MM.1S (cell line): Measurements from ENCODE around the gene KCMF1.

Experiments used
- CTCF ChIP-seq: fragments of 300-600 bp; sonication (generic); IDR thresholded peaks from 2 replicates; pipeline ENCODE4 v1.5.1; 2016; ENCODE audit warnings: antibody characterized with exemption, low read length, mixed read lengths
- EZH2phosphoT487 ChIP-seq: fragments of 300-600 bp; sonication (generic); IDR thresholded peaks from 2 replicates; pipeline ENCODE4 v1.6.1; 2018; ENCODE audit warnings: antibody characterized with exemption, low read length

- TF ChIP-seq CTCF, result no peak
- TF ChIP-seq EZH2phosphoT487, result no peak
These were observed 47.1 kb downstream of the KCMF1 start for GRCh38 chr2:85018049-85018447.
